Activated CD4-positive, alpha-beta memory T cell treated with anti-CD3 and anti-CD28 coated beads for 36 hours (primary cell): ENCODE results near the gene XAF1. TPM values are rescaled to one million over a fixed set of nuclear protein-coding genes. Genes with fewer than 3 reads are reported as not detected.

Experiments
- CTCF ChIA-PET: fragments of 350-600 bp; sonication (Branson Sonifier 250); formaldehyde crosslinking; loops from one replicate; lab custom pipeline; 2021; ENCODE audit warnings: antibody characterized with exemption, inconsistent platforms; lab: Charles Lee
- POLR2A ChIA-PET: fragments of 350-600 bp; sonication (Branson Sonifier 250); formaldehyde crosslinking; loops from one replicate; lab custom pipeline; 2021; ENCODE audit warnings: antibody characterized with exemption; lab: Charles Lee
- DNase-seq: peaks from one replicate; pipeline ENCODE4 v3.0.0-alpha.2; 2020
- H3K27ac Mint-ChIP-seq: one replicate; pipeline ENCODE4 v1.8.0; 2021; ENCODE audit warnings: mixed read lengths
- H3K27me3 Mint-ChIP-seq: one replicate; pipeline ENCODE4 v1.8.0; 2021; ENCODE audit warnings: mixed read lengths
- H3K36me3 Mint-ChIP-seq: one replicate; pipeline ENCODE4 v1.8.0; 2021; ENCODE audit warnings: mixed read lengths
- H3K4me1 Mint-ChIP-seq: one replicate; pipeline ENCODE4 v1.8.0; 2021; ENCODE audit warnings: low read depth, mixed read lengths
- H3K4me3 Mint-ChIP-seq: one replicate; pipeline ENCODE4 v1.8.0; 2021; ENCODE audit warnings: mild to moderate bottlenecking, mixed read lengths
- H3K9me3 Mint-ChIP-seq: one replicate; pipeline ENCODE4 v1.8.0; 2021; ENCODE audit warnings: mixed read lengths
- intact Hi-C: fragments of 100-400 bp; cut with micrococcal nuclease; formaldehyde crosslinking; loops from one replicate; pipeline ENCODE4 v1.15.1; 2023
- total RNA-seq, 2 experiments: library from RNA; stranded (reverse); gene quantifications; one replicate each; pipeline ENCODE4 v1.2.3, GENCODE V29; 2021

Gene XAF1
- total RNA-seq, result 10 to 100 TPM; 26.8 to 27.4 TPM

- POLR2A ChIA-PET, result interaction anchor here (1.0 kb wide), 1 partner anchor 13 kb away, joined by 3 read pairs; no protein-coding TSS in a partner anchor
- peak; percentile 65 for DNase-seq
- peaks cover 48% of the 10 kb centered on the region for H3K4me1 Mint-ChIP-seq
- H3K4me3 Mint-ChIP-seq, result peak within 1 kb of the TSS; percentile 89
- no peaks in the 10 kb centered on the region for H3K9me3 Mint-ChIP-seq
- intact Hi-C loops, result loop anchor here (10.0 kb wide), 1 partner anchor 259 kb away; the partner anchor contains the start of gene RNASEK
- peak within 1 kb of the TSS; percentile 81 for H3K27ac Mint-ChIP-seq
- H3K36me3 Mint-ChIP-seq, result peaks cover 25% of the 10 kb centered on the region
- H3K27me3 Mint-ChIP-seq, result no peaks in the 10 kb centered on the region
- CTCF ChIA-PET, result interaction anchor here (0.6 to 1.6 kb wide), 3 partner anchors 54 to 114 kb away, joined by 3 read pairs; no protein-coding TSS in a partner anchor
Observed at GRCh38 chr17:6755731-6756184, at the start of gene XAF1. Gene XAF1 (plus strand): TSS chr17:6756046. CDS start chr17:6756079, 33 bp downstream.

DNA sequence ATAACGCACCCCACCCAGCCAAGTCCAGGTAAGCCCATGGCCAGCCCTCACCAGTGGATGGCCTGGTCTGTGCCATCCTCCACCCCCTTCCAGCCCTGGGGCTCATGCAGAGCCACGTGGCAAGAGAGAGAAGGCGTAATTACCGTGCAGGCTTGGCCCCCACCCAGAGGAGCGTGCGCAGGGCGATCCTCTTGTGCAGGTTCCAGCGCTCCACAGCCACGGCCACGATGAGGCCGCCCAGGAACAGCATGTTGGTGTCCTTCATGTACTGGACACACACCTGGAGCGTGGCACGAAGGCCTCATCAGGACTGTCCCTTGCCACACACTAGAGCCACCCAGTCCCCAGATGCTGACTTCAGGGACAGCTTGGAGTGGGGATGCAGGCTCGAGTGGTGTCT lies 49.3 kb upstream of the XAF1 start:
- Mint-ChIP-seq H3K4me3 (no peak overlapping the region), H3K27ac (no peak overlapping the region), H3K27me3 (peaks cover 28% of the 10 kb centered on the region), H3K36me3 (no peaks in the 10 kb centered on the region), H3K4me1 (no peaks in the 10 kb centered on the region), H3K9me3 (no peaks in the 10 kb centered on the region)
- POLR2A ChIA-PET, result no interaction called here
- CTCF ChIA-PET, result no interaction called here
- intact Hi-C loops, result no loop called here
- no peak for DNase-seq

- DNase-seq, result no peak
- Mint-ChIP-seq H3K27me3 (peaks cover 32% of the 10 kb centered on the region), H3K36me3 (no peaks in the 10 kb centered on the region), H3K4me1 (no peaks in the 10 kb centered on the region), H3K4me3 (no peak overlapping the region), H3K27ac (no peak overlapping the region), H3K9me3 (no peaks in the 10 kb centered on the region)
- ChIA-PET CTCF (no interaction called here), POLR2A (no interaction called here)
- intact Hi-C loops, result no loop called here
Observed at GRCh38 chr17:6706996-6707395, 48.9 kb upstream of the XAF1 start.

GRCh38 chr17:6708357-6708961 lies 47.4 kb upstream of the XAF1 start:
- intact Hi-C loops, result no loop called here
- POLR2A ChIA-PET, result no interaction called here
- H3K9me3 Mint-ChIP-seq, result no peaks in the 10 kb centered on the region
- no peak overlapping the region for H3K4me3 Mint-ChIP-seq
- H3K36me3 Mint-ChIP-seq, result no peaks in the 10 kb centered on the region
- no peak overlapping the region for H3K27ac Mint-ChIP-seq
- H3K4me1 Mint-ChIP-seq, result peaks cover 9% of the 10 kb centered on the region
- peaks cover 41% of the 10 kb centered on the region for H3K27me3 Mint-ChIP-seq
- CTCF ChIA-PET, result interaction anchor here (0.7 kb wide), 1 partner anchor 1064 kb away, joined by 3 read pairs; no protein-coding TSS in a partner anchor
- DNase-seq, result no peak

DNA sequence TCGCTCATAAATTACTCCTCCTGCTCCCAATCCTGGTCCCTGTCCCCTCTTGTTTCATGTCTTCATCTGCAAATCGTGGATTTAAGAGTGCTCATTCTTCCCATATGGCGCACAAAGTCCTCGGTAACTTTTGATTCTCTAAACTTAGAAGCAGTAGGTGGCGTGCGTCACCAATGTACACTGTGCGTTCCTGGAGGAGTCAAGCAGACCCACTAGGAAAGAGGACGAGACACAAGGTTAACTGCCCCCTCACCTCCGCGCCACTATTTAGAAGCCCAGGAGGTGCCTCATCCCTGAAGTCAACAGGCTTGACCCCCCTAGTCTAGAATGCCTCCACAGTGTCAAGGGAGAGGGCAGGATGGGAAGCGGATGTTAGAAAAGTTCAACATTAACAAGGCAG lies 45.5 kb upstream of the XAF1 start:
- peaks cover 15% of the 10 kb centered on the region for H3K4me1 Mint-ChIP-seq
- intact Hi-C loops, result no loop called here
- no peak for DNase-seq
- ChIA-PET POLR2A (no interaction called here), CTCF (no interaction called here)
- H3K36me3 Mint-ChIP-seq, result no peaks in the 10 kb centered on the region
- no peak overlapping the region for H3K4me3 Mint-ChIP-seq
- no peaks in the 10 kb centered on the region for H3K9me3 Mint-ChIP-seq
- peaks cover 52% of the 10 kb centered on the region for H3K27me3 Mint-ChIP-seq
- no peak overlapping the region for H3K27ac Mint-ChIP-seq

GRCh38 chr17:6711081-6711674 lies 44.7 kb upstream of the XAF1 start:
- no peak for DNase-seq
- Mint-ChIP-seq H3K36me3 (peaks cover 1% of the 10 kb centered on the region), H3K27ac (no peak overlapping the region), H3K27me3 (peaks cover 59% of the 10 kb centered on the region), H3K4me1 (peaks cover 15% of the 10 kb centered on the region), H3K4me3 (no peak overlapping the region), H3K9me3 (no peaks in the 10 kb centered on the region)
- intact Hi-C loops, result no loop called here
- POLR2A ChIA-PET, result no interaction called here
- CTCF ChIA-PET, result interaction anchor here (0.6 kb wide), 1 partner anchor 9 kb away, joined by 3 read pairs; no protein-coding TSS in a partner anchor

DNA sequence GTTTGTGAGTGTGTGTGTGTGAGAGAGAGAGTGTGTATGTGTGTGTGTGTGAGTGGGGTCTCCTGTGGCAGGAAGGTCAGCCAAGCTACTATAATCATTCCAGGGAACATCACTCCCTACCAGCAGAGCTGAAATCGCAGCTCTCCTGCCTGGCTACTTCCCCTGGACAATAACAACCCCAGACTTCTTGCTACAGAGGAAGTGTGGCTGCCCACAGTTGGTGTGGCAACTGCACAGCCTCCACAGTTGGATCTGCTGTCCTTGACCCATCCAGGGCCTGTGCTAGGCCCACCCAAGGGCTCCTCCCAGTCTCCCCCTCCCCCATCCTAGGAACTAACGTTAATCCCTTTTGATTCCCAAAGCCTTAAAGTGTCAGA lies 44.2 kb upstream of the XAF1 start:
- ChIA-PET POLR2A (no interaction called here), CTCF (interaction anchor here (0.6 kb wide), 1 partner anchor 8 kb away, joined by 3 read pairs; no protein-coding TSS in a partner anchor)
- Mint-ChIP-seq H3K4me3 (no peak overlapping the region), H3K9me3 (peaks cover 2% of the 10 kb centered on the region), H3K27ac (no peak overlapping the region), H3K36me3 (peaks cover 1% of the 10 kb centered on the region), H3K27me3 (peaks cover 59% of the 10 kb centered on the region), H3K4me1 (peaks cover 15% of the 10 kb centered on the region)
- intact Hi-C loops, result no loop called here
- DNase-seq, result no peak

DNA sequence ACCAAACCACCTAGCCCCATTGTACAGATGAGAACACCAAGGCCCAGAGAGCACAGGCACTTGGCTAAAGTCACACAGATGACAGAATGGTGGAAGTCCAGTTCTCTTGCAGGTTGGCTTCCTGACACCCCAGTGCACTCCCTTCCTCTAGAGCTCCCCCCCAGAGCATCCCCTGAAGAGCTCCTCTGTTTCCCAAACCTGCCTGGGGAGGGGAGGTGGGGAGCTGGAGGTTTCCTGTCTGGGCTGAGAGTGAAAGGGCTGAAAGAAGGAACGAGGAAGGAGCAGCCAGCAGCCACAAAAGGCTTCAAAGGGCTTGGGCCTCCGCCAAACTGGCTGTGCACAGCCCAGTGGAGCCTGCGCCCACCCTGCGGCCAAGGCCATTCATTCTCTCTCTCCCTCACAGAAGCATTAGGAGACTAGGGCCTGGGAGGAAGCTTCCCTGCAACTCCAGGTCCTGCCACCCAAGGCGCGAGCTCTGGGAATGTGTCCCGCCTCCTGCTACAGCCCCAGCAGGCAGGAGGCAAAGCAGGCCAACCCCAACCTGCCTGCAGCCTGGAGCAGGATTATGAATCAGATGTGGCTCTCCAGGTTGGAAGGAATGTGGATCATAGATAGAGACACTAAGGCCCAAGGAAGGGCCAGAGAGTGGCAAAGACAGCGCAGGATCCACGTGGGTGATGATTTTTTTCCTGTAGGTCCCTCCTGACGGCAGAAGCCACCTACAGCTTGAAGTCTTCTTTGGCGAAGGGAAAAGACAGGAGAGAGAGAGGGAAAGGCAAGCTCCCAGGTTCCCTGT lies 43.6 kb upstream of the XAF1 start:
- Mint-ChIP-seq H3K36me3 (peaks cover 1% of the 10 kb centered on the region), H3K4me1 (peaks cover 15% of the 10 kb centered on the region), H3K9me3 (peaks cover 4% of the 10 kb centered on the region), H3K4me3 (peak overlapping the region; percentile 13), H3K27ac (no peak overlapping the region), H3K27me3 (peaks cover 58% of the 10 kb centered on the region)
- intact Hi-C loops, result no loop called here
- POLR2A ChIA-PET, result no interaction called here
- CTCF ChIA-PET, result interaction anchor here (1.2 kb wide), 1 partner anchor 46 kb away, joined by 4 read pairs; no protein-coding TSS in a partner anchor
- no peak for DNase-seq

- H3K27ac Mint-ChIP-seq, result no peak overlapping the region
- POLR2A ChIA-PET, result no interaction called here
- peak overlapping the region; percentile 13 for H3K4me3 Mint-ChIP-seq
Observed at GRCh38 chr17:6712854-6713129, 43.1 kb upstream of the XAF1 start.

DNA sequence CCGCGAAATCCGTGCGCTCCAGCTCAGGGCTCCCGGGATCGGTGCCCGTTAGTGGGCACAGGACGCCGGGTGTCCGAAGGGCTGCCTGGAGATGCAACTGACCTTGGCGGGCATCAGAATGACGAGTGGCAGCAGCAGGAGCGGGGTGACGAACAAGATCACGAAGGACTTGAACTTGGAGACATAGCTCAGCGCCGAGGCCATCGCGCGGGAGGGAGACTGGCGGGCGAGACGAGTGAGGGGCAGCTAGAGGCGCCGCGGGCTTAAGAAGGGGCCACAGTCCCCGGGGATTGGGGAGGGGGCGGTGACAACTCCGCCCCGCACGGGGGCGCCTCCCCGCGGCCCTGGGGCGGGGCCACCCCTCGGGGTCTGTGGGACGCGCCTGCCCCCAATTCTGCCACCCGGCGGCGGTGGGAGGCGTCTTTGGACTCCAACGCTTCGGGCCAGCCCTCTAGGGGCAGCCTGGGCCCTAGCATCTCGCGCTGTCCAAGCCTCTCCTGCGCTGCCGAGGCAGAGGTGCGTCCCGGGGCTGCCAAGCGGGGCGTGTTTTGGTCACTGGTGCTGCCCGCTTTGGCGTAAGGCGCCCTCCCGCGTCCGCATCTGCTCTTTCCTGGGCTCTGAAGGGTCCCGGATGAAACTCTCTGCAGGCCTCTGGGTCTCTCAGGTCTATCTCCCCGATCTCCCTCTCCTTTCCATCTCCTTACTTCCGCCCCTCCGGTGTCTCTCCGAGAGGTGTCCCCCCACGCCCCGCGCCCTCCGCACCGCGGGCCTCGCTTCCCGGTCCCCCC lies 42.5 kb upstream of the XAF1 start, which contains the start of gene SLC13A5:
Gene SLC13A5, minus strand, starts transcription at position 240 of the 788 bp plus-strand sequence. Its CDS starts 36 bp downstream, at position 204.
- DNase-seq, result peak; percentile 20
- peak within 1 kb of the TSS; percentile 13 for H3K4me3 Mint-ChIP-seq
- intact Hi-C loops, result no loop called here
- H3K9me3 Mint-ChIP-seq, result peaks cover 4% of the 10 kb centered on the region
- POLR2A ChIA-PET, result no interaction called here
- no peak within 1 kb of the TSS for H3K27ac Mint-ChIP-seq
- CTCF ChIA-PET, result interaction anchor here (0.7 to 1.2 kb wide), 2 partner anchors 47 to 240 kb away, joined by 3 to 4 read pairs; no protein-coding TSS in a partner anchor
- H3K27me3 Mint-ChIP-seq, result peaks cover 56% of the 10 kb centered on the region
- H3K36me3 Mint-ChIP-seq, result peaks cover 1% of the 10 kb centered on the region
- peaks cover 15% of the 10 kb centered on the region for H3K4me1 Mint-ChIP-seq

More at GRCh38 chr17:6712854-6713129, 43.1 kb upstream of the XAF1 start:
- peaks cover 58% of the 10 kb centered on the region for H3K27me3 Mint-ChIP-seq
- H3K9me3 Mint-ChIP-seq, result peaks cover 4% of the 10 kb centered on the region
- H3K36me3 Mint-ChIP-seq, result peaks cover 1% of the 10 kb centered on the region
- DNase-seq, result no peak
- intact Hi-C loops, result no loop called here
- CTCF ChIA-PET, result interaction anchor here (0.7 to 1.2 kb wide), 2 partner anchors 46 to 239 kb away, joined by 3 to 4 read pairs; no protein-coding TSS in a partner anchor
- peaks cover 15% of the 10 kb centered on the region for H3K4me1 Mint-ChIP-seq

- H3K4me3 Mint-ChIP-seq, result no peak overlapping the region
- H3K27ac Mint-ChIP-seq, result no peak overlapping the region
- H3K9me3 Mint-ChIP-seq, result peaks cover 4% of the 10 kb centered on the region
- DNase-seq, result no peak
- intact Hi-C loops, result no loop called here
- POLR2A ChIA-PET, result no interaction called here
- H3K27me3 Mint-ChIP-seq, result peaks cover 52% of the 10 kb centered on the region
- CTCF ChIA-PET, result no interaction called here
- H3K4me1 Mint-ChIP-seq, result peaks cover 15% of the 10 kb centered on the region
- peaks cover 1% of the 10 kb centered on the region for H3K36me3 Mint-ChIP-seq
Observed at GRCh38 chr17:6713918-6714271, 42.0 kb upstream of the XAF1 start.
